HG03045 (cell line): ENCODE data around the gene PRKCA.
"Not testable (repeated sequence)": the region's sequence is repeated elsewhere in the genome, so short reads cannot be mapped to it uniquely, and the experiment has no call there.

ENCODE experiments used
- ATAC-seq: cut with Tn5 transposase; IDR thresholded peaks from one replicate; pipeline ENCODE4 v1.9.1; 2021; ENCODE audit warnings: mild to moderate bottlenecking, moderate library complexity; ENCODE audit not compliant: unreplicated experiment

PRKCA gene

DNA sequence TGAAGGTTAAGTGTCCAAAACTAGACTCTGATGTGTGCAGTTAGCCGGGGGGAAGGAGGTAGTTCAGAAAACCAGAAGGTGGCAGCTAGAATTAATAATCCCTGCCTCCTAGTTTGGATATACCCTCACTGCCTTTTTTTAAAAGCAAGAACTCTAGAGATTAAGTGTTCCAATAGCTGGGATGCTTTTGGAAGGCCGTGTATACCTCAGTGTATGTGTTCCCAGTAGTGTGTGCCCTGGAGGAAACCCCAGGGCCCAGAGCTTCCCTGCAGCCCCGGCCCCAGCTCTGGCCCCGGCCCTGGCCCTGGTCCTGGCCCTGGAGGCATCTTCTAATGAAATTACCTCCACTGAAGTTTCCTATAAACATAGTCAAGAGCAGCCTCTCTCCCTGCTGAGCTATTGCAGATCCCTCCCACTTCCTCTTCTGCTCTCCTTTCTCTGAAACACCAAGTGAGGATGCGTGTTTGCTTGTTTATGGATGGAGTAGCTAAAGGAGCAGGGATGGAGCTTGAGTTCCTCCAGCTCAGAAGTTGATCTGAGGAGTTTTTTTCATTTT is 130.7 kb downstream of the PRKCA start:
- ATAC-seq, result no peak

DNA sequence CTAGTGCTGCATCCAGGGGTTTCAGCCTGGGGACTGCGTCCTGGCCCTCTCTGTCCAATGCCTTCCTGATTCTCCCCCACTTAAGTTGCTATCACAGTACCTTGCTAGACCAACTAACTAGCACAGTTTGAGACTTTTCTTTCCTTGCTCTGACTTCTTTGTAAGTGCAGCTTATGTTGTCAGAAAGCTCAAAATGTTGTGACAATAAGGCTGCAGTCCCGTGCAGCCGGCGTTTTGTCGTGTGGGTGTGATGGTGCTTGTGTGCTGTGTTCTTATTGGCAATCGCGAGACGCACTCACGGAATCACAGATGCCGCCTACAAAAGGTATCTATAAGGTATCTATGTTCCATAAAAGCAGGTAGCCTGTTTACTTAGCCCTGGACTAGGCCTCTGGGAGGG is 132.8 kb downstream of the PRKCA start:
- ATAC-seq, result no peak

DNA sequence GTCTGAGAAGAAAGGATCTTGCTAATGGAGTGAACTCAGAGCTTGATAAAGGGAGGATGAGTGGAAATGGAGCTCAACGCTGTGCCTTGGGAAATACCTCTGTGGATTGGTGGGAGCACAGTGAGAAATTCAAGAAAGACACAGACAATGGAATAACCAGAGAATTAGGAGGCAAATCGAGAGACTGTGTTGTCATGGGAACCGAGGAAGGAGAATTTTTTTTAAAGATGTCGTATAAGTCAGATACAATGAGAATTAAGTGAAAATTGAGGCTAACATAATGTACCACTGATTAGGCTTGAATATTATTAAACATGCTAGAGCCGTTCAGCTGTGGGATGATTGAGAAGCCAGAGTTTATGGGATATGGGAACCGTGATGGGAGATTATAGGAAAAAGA is 134.2 kb downstream of the PRKCA start:
- no peak for ATAC-seq

DNA sequence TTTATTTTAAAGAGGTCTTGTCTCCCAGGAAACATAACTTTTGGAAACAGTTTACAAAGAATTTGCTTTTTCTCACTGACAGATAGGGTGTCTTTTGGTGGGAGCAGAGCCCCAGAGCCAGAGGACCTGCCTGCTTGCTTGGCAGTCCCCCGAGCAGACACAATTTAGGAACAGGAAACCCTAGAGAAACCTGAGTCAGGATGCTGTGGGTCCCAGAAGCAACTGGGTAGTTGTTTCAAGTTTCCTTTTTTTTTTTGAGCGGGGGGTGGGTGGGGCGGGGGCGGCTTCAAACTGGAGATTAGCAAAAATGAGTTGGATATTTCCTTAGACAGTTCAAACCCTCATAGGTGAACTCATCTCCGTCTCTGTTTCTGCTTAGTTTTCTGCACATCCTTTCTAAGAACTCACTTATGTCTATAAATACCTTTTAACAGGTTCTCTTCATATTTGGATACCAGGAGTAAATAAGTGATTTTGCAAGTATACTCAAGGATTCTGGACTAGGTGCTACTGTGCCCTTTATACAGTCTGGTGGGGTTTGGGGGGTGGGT is 135.1 kb downstream of the PRKCA start:
- ATAC-seq, result no peak

DNA sequence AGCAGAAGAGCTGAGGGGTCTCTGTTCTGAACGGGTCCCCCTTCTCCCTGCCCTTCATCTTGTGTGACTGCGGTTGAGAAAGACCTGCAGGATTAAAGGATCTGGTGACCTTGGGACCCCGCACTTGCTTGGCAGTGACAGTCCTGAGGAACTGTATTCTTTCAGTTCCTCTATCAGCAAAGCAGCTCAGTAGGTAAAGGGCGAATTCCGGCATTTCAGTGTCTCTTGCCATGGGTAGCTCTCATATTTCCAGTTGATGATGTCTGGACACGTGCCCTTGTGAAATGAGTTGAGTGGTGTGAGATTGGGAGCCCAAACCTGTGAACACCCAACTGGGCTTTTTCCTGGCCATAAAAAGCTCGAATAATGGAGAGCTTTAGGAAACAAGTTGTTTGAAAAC is 135.7 kb downstream of the PRKCA start:
- no peak for ATAC-seq

DNA sequence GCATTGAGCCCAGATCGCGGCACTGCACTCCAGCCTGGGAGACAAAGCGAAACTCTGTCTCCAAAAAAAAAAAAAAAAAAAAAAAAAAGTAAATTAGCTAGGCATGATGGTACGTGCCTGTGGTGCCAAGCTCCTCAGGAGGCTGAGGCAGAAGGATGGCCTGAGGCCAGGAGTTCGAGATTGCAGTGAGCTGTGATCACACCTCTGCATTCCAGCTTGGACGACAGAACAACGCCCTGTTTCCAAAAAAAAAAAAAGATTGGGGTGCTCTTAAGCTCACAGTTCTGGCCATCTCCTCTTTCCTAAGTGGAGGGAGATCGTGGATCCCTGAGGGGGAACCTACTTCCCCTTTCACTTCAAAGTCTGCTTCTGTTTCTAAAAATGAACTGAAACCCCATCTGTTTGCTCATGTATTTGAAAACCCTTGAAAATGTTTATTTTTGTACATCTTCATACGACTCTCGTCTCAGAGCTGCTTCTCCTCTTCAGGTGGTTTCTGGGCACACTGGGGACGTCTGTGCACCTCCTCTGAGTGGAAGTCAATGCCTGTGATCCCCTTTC is 138.8 kb downstream of the PRKCA start:
- ATAC-seq, result peak; percentile 66

DNA sequence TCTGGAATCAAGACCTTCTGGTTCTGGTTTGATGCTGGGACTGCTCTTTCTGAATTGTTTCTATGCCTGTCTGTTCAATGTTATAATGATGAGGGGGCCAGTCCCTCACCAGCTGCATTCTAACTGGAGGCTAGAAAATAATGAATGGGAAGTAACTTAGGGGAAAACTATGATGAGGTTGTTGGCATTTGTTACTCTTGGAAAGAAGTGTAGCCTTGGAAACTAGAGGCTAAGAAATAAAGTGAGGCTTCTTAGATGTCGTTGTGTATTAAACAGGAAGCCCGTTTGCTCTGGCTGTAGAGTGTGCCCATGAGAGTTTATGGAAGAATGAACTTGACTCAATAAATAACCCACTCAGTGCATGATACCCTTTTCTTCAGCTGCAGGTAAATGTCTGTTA is 140.8 kb downstream of the PRKCA start:
- ATAC-seq, result no peak

DNA sequence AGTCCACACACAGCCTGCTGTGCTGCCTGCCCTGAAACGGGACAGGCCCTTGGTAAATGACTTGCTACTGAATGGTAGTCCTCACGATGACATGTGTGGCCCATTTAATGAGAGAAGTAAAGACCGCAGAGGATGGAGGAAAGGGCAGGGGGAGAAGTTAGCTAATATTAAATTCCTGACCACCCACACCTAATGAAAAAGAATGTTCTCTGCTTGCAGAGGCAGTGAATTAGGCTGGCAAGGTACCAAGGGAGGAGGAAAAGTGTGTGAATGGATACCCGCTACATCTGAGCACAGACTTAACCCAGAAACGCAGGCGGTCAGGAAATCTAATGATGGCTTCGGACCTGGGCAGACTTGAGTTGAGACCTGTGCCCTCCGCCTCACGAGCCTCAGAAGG is 141.2 kb downstream of the PRKCA start:
- ATAC-seq, result no peak

DNA sequence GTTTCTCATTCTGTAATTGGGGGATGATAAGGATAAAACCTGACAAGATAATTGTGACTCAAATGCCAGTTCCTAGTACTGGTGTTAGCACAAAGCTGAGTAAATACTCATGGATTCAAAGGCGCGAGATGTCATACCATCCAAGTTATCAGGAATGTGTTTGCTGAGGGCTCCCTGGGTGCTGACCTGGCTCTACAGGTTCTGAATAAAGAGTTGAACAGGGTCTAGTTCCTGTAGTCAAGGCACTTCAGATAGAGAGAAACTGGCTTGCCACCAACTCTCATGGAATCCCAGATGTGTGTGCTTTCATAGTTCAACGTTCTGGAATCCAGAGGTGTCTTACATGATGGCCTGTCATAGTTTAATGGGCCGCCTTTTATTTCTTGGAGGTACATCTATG is 141.6 kb downstream of the PRKCA start:
- ATAC-seq, result no peak

DNA sequence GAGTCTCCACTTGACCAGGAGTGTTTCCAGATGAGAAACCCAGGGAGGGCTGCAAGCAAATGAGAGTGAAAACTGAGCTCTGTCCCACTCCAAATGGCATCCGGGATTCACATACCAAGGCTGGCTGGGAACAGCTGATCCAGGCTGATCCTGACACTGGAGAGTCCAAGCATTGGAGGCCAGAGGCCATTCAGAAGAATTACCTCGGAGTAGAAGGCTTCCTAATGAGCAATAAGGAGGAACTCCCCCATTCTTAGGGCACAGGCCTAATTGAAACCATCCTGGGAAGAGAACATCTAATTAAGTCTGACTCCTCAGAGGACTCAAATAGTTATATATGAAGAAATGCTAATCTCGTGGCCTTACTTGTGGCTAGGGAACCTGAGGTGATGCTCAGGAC is 142.8 kb downstream of the PRKCA start:
- ATAC-seq, result no peak

DNA sequence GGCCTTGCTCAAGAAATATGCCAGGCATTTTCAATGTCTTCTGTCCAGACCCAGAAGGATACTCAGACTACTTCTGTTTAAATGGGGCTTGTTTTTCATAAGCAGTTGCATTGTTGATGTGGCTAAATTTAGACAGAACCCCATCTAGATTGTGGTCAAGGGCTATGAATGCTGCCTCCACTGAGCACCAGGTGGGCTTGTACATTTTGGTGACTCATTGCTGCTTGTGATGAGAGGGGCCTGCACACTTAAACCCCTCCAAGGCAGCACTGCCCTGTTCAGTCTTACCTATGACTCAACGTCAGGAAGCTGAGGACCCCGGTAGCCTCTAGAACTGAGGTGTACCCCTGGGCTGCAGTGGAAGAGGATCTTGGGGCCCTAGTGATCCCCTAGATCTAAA is 144.0 kb downstream of the PRKCA start:
- no peak for ATAC-seq

DNA sequence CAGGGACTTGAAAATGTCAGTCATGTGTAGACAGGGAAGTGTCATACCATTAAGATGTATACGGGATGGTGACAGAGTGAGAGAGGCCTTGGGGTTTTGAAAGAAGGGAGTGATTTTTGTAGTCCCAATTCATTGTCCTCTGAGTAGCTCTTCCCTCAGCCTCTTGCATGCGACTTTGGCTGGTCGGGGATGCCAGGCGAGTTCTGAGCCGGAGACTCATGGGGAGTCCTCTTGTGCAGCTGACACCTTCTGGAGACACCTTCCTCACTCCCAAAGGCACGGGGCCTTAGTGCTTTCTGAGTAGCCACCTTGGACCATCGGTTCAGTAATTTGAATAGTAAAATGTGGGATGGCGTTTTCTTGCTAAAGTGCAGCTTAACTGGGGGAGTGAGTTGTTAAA is 144.7 kb downstream of the PRKCA start:
- ATAC-seq, result no peak

DNA sequence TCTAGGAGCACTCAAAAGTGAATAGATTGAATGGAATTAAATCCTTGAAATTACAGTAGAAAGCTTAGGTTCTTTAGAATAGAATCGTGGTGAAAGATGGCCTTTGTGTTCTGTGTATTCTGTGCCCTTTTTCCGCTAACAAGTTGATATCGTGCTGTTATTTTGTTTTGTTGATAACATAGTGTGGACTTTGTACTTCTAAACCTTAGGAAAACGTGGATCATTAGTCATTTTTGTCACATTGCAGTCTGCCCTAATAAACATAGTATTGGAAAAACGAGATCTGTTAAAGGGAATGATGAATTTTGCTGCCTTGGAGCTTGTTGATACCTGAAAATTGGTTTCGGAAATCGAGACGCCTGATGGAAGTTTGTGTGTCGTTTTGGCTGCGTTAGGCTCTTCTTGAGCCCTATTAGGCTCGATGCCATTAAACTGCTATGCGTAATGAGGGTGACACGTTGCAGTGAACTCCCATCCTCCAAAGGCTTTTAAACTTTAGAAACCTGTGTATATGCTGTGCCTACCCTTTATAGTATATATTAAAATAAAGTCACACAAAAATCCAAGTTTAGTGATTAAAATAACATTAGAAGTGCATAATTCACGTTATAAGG is 145.7 kb downstream of the PRKCA start:
- ATAC-seq, result no peak

DNA sequence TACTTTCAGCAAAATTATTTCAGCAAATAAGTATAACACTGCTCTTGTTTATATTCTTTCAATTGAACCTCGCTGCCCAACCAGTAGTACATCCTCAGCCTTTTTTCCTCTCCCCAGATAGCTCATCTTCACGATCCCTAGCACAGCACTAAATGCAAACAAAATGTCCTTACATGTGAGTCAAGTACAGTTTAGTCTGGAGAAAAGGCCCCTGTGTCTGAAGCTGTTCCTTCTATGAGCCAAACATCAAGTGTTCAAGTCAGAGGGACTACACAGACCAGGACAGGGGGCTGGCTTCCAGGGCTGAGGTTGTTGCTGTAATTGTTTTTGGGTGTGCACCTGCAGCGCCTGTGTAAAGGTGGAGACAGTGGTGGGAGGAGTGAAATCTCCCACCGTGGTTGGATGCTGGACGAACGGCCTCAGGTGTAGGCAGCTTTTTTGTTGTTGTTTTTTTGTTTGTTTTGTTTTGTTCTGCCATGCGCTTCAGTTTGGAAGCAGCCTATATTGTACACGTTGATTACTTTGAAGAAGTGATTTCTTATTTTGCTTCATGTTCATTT is 147.1 kb downstream of the PRKCA start:
- no peak for ATAC-seq

DNA sequence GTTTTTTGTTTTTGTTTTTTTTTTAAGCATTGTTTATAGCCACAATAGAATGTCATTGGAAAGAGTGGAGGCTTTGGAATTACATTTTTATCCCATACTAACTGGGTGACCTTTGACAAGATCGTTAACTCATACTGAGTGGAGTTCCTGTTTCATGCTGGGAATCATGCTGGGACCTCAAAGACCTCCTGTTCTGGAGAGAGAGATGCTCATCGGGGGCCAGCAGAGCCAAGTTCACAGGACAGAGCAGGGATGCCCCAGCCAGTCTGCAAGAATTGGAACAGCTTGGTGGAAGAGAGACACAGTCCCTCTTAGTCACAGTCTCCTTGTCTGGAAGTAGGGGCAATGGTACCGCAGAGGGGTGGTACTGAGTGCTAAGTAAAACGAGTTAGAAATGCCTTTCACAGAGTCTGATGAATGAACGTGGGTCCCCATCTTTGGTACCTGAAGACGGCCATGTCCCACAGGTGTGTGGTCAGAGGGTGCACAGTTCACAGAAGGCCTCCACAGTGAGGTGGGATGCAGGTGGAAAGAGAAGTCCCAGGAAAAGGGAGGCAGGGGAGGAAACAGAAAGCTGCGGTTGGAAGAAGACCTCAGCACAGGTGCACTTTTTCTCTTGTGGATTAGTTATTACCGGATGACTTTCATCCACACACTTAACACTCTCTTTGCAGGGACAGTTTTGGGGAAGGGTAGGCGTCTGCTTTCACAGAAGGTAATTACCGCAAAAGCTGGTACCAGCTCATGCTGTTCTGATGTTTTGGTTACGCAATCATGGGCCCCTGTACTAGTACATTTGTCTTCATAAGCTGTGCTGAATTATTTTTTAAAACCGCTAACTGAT is 147.8 kb downstream of the PRKCA start:
- no peak for ATAC-seq

DNA sequence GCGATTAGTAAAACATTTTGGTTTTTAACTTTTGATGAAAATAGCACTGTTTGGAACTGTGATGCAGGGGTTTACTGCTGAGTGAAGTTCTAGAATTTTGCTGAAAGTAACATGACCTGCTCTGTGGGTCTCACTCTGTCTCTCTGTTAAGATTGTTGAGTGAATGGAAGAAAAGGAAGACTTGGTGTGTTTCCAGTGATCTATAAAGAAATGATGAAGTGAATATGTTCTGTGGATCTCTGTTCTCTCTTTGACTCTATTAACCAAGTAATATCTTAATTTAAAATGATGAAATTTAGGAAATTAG is 148.4 kb downstream of the PRKCA start:
- no peak for ATAC-seq

DNA sequence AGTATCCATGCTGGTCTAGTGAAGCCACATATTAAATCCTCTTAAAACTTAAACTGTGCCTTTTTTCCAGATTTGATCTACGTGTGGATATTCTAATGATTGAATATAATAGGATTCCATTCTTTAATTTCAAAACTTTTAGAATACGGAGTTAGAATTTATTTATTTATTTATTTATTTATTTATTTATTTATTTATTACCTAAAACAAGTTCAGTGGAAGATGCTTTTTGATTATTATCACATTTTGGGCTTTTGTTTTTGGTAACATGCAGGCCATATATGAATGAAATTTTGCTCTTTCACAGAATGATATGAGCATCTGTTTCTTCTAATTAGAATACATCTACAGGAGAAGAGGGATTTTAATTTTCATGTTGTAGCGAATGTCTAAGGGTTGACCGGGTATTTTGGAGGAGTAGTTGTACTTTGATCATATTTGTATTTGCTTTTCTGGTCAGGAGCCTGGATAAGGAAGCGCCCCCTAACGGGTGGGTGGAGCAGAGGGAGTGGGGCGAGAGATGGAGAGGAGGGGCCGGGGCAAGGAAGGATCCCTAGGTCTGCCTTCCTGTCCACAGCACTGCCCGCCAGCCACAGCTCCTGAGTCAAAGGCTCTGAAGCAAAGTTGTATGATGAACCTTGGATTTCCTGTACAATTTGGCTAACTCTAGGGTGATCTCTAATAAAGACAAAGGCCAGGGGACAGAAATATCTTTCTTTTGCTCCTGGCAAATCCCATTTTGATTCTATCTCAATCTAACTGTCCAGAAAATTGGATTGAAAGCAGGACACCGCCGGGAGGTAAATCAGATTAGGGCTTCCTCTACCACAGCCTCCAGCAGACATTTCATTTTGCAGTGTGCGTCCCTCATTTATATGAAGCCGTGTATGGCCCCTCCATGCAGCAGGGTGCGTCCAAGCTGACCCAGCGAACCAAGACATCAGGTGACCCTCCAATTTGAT is 149.1 kb downstream of the PRKCA start:
- no peak for ATAC-seq

DNA sequence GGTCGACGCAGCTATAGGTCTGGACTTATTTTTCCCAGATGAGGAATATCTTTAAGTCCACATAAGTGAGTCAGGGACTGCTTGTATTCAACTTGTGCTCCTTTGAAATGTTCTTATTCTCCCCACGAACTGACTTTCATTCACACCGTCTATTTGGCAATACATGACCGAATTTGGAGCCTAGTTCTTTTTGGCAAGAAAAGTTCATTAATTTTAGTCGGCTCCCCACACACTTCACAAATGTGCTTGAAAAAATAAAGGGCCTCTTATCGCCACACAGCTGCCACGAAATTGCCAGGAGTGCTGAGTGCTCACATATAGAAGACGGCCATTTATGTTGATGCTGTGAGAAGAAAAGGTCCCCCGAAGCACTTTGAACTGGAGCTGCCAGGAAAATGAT is 152.6 kb downstream of the PRKCA start:
- no peak for ATAC-seq

DNA sequence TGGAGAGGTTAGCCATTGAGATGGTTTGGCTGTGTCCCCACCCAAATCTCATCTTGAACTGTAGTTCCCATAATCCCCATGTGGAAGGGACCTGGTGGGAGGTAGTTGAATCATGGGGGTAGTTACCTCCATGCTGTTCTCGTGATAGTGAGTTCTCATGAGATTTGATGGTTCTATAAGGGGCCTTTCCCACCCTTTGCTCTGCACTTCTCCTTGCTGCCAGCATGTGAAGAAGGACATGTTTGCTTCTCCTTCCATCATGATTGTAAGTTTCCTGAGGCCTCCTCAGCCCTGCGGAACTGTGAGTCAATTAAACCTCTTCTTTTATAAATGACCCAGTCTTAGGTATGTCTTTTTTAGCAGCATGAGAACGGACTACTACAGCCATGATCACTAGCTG is 155.1 kb downstream of the PRKCA start:
- ATAC-seq, result not testable (repeated sequence)

DNA sequence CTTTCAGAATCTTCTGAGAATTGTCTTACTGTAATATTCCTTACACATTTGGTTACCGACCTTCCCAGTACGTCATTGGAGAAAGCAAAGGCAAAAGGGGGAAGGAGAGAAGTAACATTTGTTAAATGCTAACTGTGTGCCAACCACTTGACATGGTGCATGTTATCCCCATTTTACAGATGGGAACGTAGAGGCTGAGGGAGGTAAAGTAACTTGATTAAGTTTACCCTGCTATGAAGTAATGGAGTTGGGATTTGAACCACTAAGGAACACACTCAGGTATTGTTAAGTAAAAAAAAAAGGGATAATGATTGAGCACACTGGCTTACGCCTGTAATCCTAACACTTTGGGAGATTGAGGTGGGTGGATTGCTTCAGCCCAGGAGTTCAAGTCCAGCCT is 156.4 kb downstream of the PRKCA start:
- ATAC-seq, result no peak
